ENCODE measurements around the gene SYT14.

GRCh38 chr1:210043058-210043457 lies 105.0 kb downstream of the SYT14 start:
- TF ChIP-seq, protein P1, sequence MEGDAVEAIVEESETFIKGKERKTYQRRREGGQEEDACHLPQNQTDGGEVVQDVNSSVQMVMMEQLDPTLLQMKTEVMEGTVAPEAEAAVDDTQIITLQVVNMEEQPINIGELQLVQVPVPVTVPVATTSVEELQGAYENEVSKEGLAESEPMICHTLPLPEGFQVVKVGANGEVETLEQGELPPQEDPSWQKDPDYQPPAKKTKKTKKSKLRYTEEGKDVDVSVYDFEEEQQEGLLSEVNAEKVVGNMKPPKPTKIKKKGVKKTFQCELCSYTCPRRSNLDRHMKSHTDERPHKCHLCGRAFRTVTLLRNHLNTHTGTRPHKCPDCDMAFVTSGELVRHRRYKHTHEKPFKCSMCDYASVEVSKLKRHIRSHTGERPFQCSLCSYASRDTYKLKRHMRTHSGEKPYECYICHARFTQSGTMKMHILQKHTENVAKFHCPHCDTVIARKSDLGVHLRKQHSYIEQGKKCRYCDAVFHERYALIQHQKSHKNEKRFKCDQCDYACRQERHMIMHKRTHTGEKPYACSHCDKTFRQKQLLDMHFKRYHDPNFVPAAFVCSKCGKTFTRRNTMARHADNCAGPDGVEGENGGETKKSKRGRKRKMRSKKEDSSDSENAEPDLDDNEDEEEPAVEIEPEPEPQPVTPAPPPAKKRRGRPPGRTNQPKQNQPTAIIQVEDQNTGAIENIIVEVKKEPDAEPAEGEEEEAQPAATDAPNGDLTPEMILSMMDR (IDR thresholded peaks at IDR 0.05; ENCODE audit: low read length) = no peak
- no peak for TF ChIP-seq EZH2phosphoT487 (IDR thresholded peaks at IDR 0.05; ENCODE audit: low read length)
